A549 (cell line): ENCODE data around the gene CC2D2A.

Source experiments
- EP300 ChIP-seq, 2 experiments: fragments of >200 bp; sonication (Bioruptor Twin); formaldehyde crosslinking; IDR thresholded peaks; 2 replicates in 1 of 2; 3 replicates in 1 of 2; pipeline ENCODE4 v1.6.1; 2016 to 2017
- MYC ChIP-seq: IDR thresholded peaks from 2 replicates; pipeline ENCODE4 v1.6.1; 2012; ENCODE audit warnings: mild to moderate bottlenecking, inconsistent platforms, low read length, improper control_type of control experiment, borderline replicate concordance
- NPAS2 ChIP-seq: fragments of 250-450 bp; sonication (Bioruptor Pico); IDR thresholded peaks from 2 replicates; pipeline ENCODE4 v1.8.0; 2022; ENCODE audit warnings: mild to moderate bottlenecking, moderate library complexity, borderline replicate concordance
- RCOR1 ChIP-seq: fragments of 150-350 bp; IDR thresholded peaks from 2 replicates; pipeline ENCODE4 v1.6.1; 2014; ENCODE audit warnings: antibody characterized with exemption, low read length, low read depth
- TF ChIP-seq, protein P1 (sequence below): fragments of >200 bp; sonication (Bioruptor Twin); formaldehyde crosslinking; IDR thresholded peaks from 3 replicates; pipeline ENCODE4 v1.5.1; 2016
- TF ChIP-seq, protein P2 (sequence below): fragments of 200-600 bp; sonication (generic); IDR thresholded peaks from 2 replicates; pipeline ENCODE4 v1.6.1; 2016; ENCODE audit warnings: antibody characterized with exemption, mild to moderate bottlenecking, moderate library complexity

DNA sequence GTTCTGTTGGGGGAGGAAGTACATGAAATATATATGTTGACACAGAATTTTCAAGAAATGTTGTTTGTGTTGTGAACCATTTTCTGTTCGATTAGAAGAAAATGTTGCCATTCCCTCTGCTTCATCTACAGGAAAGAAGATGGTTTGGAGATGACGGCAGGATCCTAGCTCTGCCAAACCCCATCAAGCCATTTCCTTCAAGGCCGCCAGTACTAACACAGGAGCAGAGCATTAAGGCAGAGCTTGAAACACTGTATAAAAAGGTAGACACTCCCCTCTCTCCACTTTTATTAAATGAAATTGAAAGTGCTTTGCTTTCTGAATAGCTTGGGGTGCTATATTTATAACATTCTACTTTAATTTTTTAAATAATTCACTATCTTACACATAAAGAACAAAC, 46.8 kb downstream of the CC2D2A start:
- TF ChIP-seq, protein P1, sequence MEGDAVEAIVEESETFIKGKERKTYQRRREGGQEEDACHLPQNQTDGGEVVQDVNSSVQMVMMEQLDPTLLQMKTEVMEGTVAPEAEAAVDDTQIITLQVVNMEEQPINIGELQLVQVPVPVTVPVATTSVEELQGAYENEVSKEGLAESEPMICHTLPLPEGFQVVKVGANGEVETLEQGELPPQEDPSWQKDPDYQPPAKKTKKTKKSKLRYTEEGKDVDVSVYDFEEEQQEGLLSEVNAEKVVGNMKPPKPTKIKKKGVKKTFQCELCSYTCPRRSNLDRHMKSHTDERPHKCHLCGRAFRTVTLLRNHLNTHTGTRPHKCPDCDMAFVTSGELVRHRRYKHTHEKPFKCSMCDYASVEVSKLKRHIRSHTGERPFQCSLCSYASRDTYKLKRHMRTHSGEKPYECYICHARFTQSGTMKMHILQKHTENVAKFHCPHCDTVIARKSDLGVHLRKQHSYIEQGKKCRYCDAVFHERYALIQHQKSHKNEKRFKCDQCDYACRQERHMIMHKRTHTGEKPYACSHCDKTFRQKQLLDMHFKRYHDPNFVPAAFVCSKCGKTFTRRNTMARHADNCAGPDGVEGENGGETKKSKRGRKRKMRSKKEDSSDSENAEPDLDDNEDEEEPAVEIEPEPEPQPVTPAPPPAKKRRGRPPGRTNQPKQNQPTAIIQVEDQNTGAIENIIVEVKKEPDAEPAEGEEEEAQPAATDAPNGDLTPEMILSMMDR: no peak
- TF ChIP-seq EP300 (IDR thresholded peaks at IDR 0.05) (no peak), NPAS2 (CRISPR knock-in tag) (no peak), MYC (no peak), RCOR1 (no peak)
- TF ChIP-seq, protein P2, sequence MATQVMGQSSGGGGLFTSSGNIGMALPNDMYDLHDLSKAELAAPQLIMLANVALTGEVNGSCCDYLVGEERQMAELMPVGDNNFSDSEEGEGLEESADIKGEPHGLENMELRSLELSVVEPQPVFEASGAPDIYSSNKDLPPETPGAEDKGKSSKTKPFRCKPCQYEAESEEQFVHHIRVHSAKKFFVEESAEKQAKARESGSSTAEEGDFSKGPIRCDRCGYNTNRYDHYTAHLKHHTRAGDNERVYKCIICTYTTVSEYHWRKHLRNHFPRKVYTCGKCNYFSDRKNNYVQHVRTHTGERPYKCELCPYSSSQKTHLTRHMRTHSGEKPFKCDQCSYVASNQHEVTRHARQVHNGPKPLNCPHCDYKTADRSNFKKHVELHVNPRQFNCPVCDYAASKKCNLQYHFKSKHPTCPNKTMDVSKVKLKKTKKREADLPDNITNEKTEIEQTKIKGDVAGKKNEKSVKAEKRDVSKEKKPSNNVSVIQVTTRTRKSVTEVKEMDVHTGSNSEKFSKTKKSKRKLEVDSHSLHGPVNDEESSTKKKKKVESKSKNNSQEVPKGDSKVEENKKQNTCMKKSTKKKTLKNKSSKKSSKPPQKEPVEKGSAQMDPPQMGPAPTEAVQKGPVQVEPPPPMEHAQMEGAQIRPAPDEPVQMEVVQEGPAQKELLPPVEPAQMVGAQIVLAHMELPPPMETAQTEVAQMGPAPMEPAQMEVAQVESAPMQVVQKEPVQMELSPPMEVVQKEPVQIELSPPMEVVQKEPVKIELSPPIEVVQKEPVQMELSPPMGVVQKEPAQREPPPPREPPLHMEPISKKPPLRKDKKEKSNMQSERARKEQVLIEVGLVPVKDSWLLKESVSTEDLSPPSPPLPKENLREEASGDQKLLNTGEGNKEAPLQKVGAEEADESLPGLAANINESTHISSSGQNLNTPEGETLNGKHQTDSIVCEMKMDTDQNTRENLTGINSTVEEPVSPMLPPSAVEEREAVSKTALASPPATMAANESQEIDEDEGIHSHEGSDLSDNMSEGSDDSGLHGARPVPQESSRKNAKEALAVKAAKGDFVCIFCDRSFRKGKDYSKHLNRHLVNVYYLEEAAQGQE: no peak
